ENCODE measurements around the gene TYSND1. TPM values are rescaled to one million over a fixed set of nuclear protein-coding genes. Genes with fewer than 3 reads are reported as not detected.

TYSND1 gene
- total and polyA plus RNA-seq, 2 of the 13 experiments (the other 11 are each of a cell fraction or from before 2014, with no cell fraction given), result 3.3 to 8.9 TPM

GRCh38 chr10:70115948-70116682 lies 30.4 kb downstream of the TYSND1 start (continued):
- TF ChIP-seq CTCF (CRISPR knock-in tag; IDR thresholded peaks at IDR 0.05) (peak; percentile 86), SMC3 (IDR thresholded peaks at IDR 0.05; ENCODE audit: low read length) (peak; percentile 65; the same call in 1 of the 2 replicates), FOSL2 (CRISPR knock-in tag; IDR thresholded peaks at IDR 0.05) (peak; percentile 24; the same call in 1 of the 2 replicates)
- TF ChIP-seq, protein P1, sequence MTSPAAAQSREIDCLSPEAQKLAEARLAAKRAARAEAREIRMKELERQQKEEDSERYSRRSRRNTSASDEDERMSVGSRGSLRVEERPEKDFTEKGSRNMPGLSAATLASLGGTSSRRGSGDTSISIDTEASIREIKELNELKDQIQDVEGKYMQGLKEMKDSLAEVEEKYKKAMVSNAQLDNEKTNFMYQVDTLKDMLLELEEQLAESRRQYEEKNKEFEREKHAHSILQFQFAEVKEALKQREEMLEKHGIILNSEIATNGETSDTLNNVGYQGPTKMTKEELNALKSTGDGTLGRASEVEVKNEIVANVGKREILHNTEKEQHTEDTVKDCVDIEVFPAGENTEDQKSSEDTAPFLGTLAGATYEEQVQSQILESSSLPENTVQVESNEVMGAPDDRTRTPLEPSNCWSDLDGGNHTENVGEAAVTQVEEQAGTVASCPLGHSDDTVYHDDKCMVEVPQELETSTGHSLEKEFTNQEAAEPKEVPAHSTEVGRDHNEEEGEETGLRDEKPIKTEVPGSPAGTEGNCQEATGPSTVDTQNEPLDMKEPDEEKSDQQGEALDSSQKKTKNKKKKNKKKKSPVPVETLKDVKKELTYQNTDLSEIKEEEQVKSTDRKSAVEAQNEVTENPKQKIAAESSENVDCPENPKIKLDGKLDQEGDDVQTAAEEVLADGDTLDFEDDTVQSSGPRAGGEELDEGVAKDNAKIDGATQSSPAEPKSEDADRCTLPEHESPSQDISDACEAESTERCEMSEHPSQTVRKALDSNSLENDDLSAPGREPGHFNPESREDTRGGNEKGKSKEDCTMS (CRISPR knock-in tag; conservative IDR thresholded peaks at IDR 0.05), result no peak

GRCh38 chr10:70114902-70115301 lies 31.6 kb downstream of the TYSND1 start:
- no peak for DNase-seq (ENCODE audit: low spot score)
- no peaks in the 10 kb centered on the region for H3K79me2 ChIP-seq (ENCODE audit: insufficient read depth, low read length)
- CTCF ChIA-PET (ENCODE audit: low intra/inter-chr PET ratio, low total read pairs), result interaction anchor here (3.0 kb wide), 1 partner anchor 31 kb away, joined by 18 read pairs; the partner anchor contains the start of gene TYSND1
- TF ChIP-seq, protein P2, sequence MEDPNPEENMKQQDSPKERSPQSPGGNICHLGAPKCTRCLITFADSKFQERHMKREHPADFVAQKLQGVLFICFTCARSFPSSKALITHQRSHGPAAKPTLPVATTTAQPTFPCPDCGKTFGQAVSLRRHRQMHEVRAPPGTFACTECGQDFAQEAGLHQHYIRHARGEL (CRISPR knock-in tag; IDR thresholded peaks at IDR 0.05), result no peak
- TF ChIP-seq CTCF (CRISPR knock-in tag; IDR thresholded peaks at IDR 0.05), result 0 out of 2 replicates have a peak, but pooled peaks have one; percentile 14
- no peaks in the 10 kb centered on the region for H3K27me3 ChIP-seq (ENCODE audit: control insufficient read depth in 1 of 2, insufficient read depth in 2 of 2, low read length in 2 of 2)
- no peak overlapping the region for H3K27ac ChIP-seq (ENCODE audit: extremely low read length, insufficient read depth, low read length)
- H3K36me3 ChIP-seq (replicated peaks in 1 of 2; ENCODE audit: control insufficient read depth in 1 of 2, insufficient read depth in 2 of 2, low read length in 2 of 2), result peaks cover 28 to 81% of the 10 kb centered on the region in 2 experiments
- intact Hi-C loops (cut with micrococcal nuclease; ENCODE audit: unreplicated experiment), result no loop called here
- no TSS peak for BruUV-seq (replicated peaks)
- H3K9ac ChIP-seq (ENCODE audit: insufficient read depth, low read depth, low read length), result no peak overlapping the region
- FAIRE-seq, result no peak
- peak; percentile 26 for ATAC-seq
- no peak overlapping the region for H3K4me2 ChIP-seq (ENCODE audit: low read depth, low read length)
- no peak overlapping the region for H3K4me3 ChIP-seq (replicated peaks in 1 of 3; ENCODE audit: insufficient read depth in 1 of 3, low read depth in 2 of 3, low read length in 3 of 3)
- no peaks in the 10 kb centered on the region for H3K9me3 ChIP-seq (ENCODE audit: low read length)
- H4K20me1 ChIP-seq (ENCODE audit: insufficient read depth, low read length), result no peaks in the 10 kb centered on the region
- in situ Hi-C loops (cut with HindIII; ENCODE audit: extremely low pct_ligation_motif_present, low pct_unique_long_range_greater_than_20kb), result no loop called here
- WGBS (ENCODE audit: low lambda C conversion rate), result 96% methylated on average over 12 of the region's 15 CpGs
- peaks cover 5% of the 10 kb centered on the region for H3K4me1 ChIP-seq (ENCODE audit: insufficient read depth, low read length)
- POLR2A ChIA-PET, result interaction anchor here (2.8 to 4.7 kb wide), 3 partner anchors 17 to 31 kb away, joined by 9 to 34 read pairs (median 15); partner anchors contain the start of gene TYSND1
- no peak overlapping the region for H2AFZ ChIP-seq (ENCODE audit: low read length)

All from HepG2 (cell line).